K562 (cell line): Measurements from ENCODE around the gene EXOC4. TPM values are rescaled to one million over a fixed set of nuclear protein-coding genes. Genes with fewer than 3 reads are reported as not detected.

Source experiments
- ADNP ChIP-seq: fragments of 200-800 bp; sonication (Bioruptor generic); IDR thresholded peaks from 2 replicates; pipeline ENCODE4 v1.6.1; 2016; ENCODE audit warnings: missing genetic modification characterization, missing compliant biosample characterization
- CBX5 ChIP-seq: IDR thresholded peaks from 2 replicates; pipeline ENCODE4 v1.6.1; 2014; ENCODE audit warnings: low read depth, borderline replicate concordance
- CEBPG ChIP-seq, 3 experiments: fragments of 200-800 bp in 1 of 3; sonication (Bioruptor generic) in 1 of 3; sonication (generic) in 1 of 3; formaldehyde crosslinking in 1 of 3; IDR thresholded peaks in 2 of 3; conservative IDR thresholded peaks in 1 of 3; 2 replicates each; pipeline versions ENCODE4 v1.6.1 to v1.8.0; 2016 to 2022; ENCODE audit warnings: missing compliant biosample characterization in 2 of 3, missing genetic modification characterization in 2 of 3, mild to moderate bottlenecking in 1 of 3, missing genetic modification reagents in 1 of 3
- E2F6 ChIP-seq, 2 experiments: IDR thresholded peaks; 2 replicates each; pipeline ENCODE4 v1.6.1; 2011; ENCODE audit warnings: borderline replicate concordance in 1 of 2, control low read depth in 1 of 2, low read depth in 1 of 2, low read length in 1 of 2, mild to moderate bottlenecking in 1 of 2, mixed read lengths in 1 of 2, moderate library complexity in 1 of 2; ENCODE audit not compliant: insufficient read depth in 1 of 2, insufficient read length in 1 of 2, poor library complexity in 1 of 2, severe bottlenecking in 1 of 2; ENCODE audit errors: extremely low read depth in 1 of 2
- HDAC2 ChIP-seq: fragments of 450-650 bp; IDR thresholded peaks from 2 replicates; pipeline ENCODE4 v1.6.1; 2016; ENCODE audit warnings: mild to moderate bottlenecking
- HLTF ChIP-seq: fragments of 450-650 bp; IDR thresholded peaks from 2 replicates; pipeline ENCODE4 v1.6.1; 2016
- KAT2B ChIP-seq: IDR thresholded peaks from one replicate; pipeline ENCODE4 v1.6.1; 2012; ENCODE audit warnings: low read depth, mild to moderate bottlenecking, control low read depth, inconsistent platforms, low read length, moderate library complexity
- NFATC3 ChIP-seq: fragments of 450-650 bp; IDR thresholded peaks from 2 replicates; pipeline ENCODE4 v1.6.1; 2017; ENCODE audit warnings: mild to moderate bottlenecking
- PHB ChIP-seq: fragments of 250-450 bp; sonication (Bioruptor Pico); IDR thresholded peaks from 2 replicates; pipeline ENCODE4 v1.5.0; 2021
- PHB2 ChIP-seq: fragments of 450-650 bp; IDR thresholded peaks from 2 replicates; pipeline ENCODE4 v1.6.1; 2017; ENCODE audit warnings: low read depth
- PHF20 ChIP-seq: fragments of 450-650 bp; IDR thresholded peaks from 2 replicates; pipeline ENCODE4 v1.6.1; 2018; ENCODE audit not compliant: partially characterized antibody
- PML ChIP-seq: IDR thresholded peaks from 2 replicates; pipeline ENCODE4 v1.6.1; 2012; ENCODE audit warnings: low read length, inconsistent platforms
- PTTG1 ChIP-seq: fragments of 450-650 bp; IDR thresholded peaks from 2 replicates; pipeline ENCODE4 v1.6.1; 2016; ENCODE audit warnings: low read depth, mild to moderate bottlenecking, missing genetic modification characterization, missing compliant biosample characterization
- SRSF3 ChIP-seq: fragments of 200-400 bp; formaldehyde crosslinking; IDR thresholded peaks from 2 replicates; pipeline ENCODE4 v1.6.1; 2016; ENCODE audit warnings: mild to moderate bottlenecking, low read length, moderate library complexity; ENCODE audit not compliant: insufficient read depth
- TCF3 ChIP-seq: sonication (generic); formaldehyde crosslinking; IDR thresholded peaks from 2 replicates; pipeline ENCODE4 v1.4.0; 2020; ENCODE audit warnings: mild to moderate bottlenecking, missing genetic modification reagents
- TRIM24 ChIP-seq, 2 experiments: fragments of 450-650 bp; IDR thresholded peaks; 2 replicates each; pipeline ENCODE4 v1.6.1; 2016
- UBTF ChIP-seq, 2 experiments: IDR thresholded peaks; 2 replicates each; pipeline ENCODE4 v1.6.1; 2012; ENCODE audit warnings: improper control_type of control experiment in 2 of 2, low read depth in 2 of 2, low read length in 2 of 2, borderline replicate concordance in 1 of 2
- ZNF124 ChIP-seq: sonication (generic); formaldehyde crosslinking; IDR thresholded peaks from 2 replicates; pipeline ENCODE4 v1.8.1; 2022; ENCODE audit warnings: missing genetic modification reagents
- ZNF282 ChIP-seq: sonication (generic); formaldehyde crosslinking; IDR thresholded peaks from 2 replicates; pipeline ENCODE4 v1.8.1; 2023; ENCODE audit warnings: missing genetic modification reagents
- ZNF3 ChIP-seq: fragments of 250-450 bp; sonication (Bioruptor Pico); IDR thresholded peaks from 2 replicates; pipeline ENCODE4 v1.5.0; 2021; ENCODE audit warnings: mild to moderate bottlenecking, moderate library complexity
- polyA plus RNA-seq, 8 experiments: library from polyadenylated mRNA; depleted of rRNA in 4 of 8; stranded (reverse) in 5 of 8; unstranded in 3 of 8; fragments of >200 nt; fragmentation: Nextera tagmentation in 2 of 8; fragmentation: Illumina TruSeq in 1 of 8; extraction: Ambion mirVana in 2 of 8; extraction: Trizol in 1 of 8; gene quantifications; 2 replicates each; pipeline versions ENCODE4 v1.2.1 to v1.2.3, GENCODE V29; 2011 to 2014; ENCODE audit warnings: inconsistent platforms in 1 of 8, missing spikeins in 1 of 8
- total RNA-seq, 7 experiments: library from RNA; depleted of rRNA in 6 of 7; stranded (reverse); fragments of >200 nt in 6 of 7; fragmentation: Illumina TruSeq in 2 of 7; extraction: Trizol in 2 of 7; gene quantifications; 2 replicates each; pipeline versions ENCODE4 v1.2.1 to v1.2.3, GENCODE V29; 2011 to 2021; ENCODE audit warnings: low replicate concordance in 1 of 7
- TF ChIP-seq, protein P1 (sequence below): fragments of 450-650 bp; IDR thresholded peaks from 2 replicates; pipeline ENCODE4 v1.6.1; 2018; ENCODE audit warnings: mild to moderate bottlenecking, low read depth; ENCODE audit not compliant: partially characterized antibody
- TF ChIP-seq, protein P2 (sequence below): fragments of 250-450 bp; sonication (Bioruptor Pico); IDR thresholded peaks from 2 replicates; pipeline ENCODE4 v1.5.1; 2021; ENCODE audit warnings: mild to moderate bottlenecking

Gene EXOC4
- total and polyA plus RNA-seq, 9 of the 15 experiments (the other 6 are each of a cell fraction or from before 2014, with no cell fraction given), result 18.5 to 73.1 (median 46.6) TPM

GRCh38 chr7:133921635-133922182 is 668.8 kb downstream of the EXOC4 start (continued):
- TF ChIP-seq, protein P1, sequence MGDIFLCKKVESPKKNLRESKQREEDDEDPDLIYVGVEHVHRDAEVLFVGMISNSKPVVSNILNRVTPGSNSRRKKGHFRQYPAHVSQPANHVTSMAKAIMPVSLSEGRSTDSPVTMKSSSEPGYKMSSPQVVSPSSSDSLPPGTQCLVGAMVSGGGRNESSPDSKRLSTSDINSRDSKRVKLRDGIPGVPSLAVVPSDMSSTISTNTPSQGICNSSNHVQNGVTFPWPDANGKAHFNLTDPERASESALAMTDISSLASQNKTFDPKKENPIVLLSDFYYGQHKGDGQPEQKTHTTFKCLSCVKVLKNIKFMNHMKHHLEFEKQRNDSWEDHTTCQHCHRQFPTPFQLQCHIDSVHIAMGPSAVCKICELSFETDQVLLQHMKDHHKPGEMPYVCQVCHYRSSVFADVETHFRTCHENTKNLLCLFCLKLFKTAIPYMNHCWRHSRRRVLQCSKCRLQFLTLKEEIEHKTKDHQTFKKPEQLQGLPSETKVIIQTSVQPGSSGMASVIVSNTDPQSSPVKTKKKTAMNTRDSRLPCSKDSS, result peak; percentile 75
- TF ChIP-seq PHB2, result no peak
- no peak for TF ChIP-seq KAT2B
- TF ChIP-seq PHF20, result no peak
- TF ChIP-seq CBX5, result 0 out of 2 replicates have a peak, but pooled peaks have one; percentile 56
- no peak for TF ChIP-seq NFATC3
- no peak for TF ChIP-seq HDAC2
- TF ChIP-seq UBTF (IDR thresholded peaks at IDR 0.05; ENCODE audit: borderline replicate concordance in 1 of 2, low read depth in 2 of 2, low read length in 2 of 2), result no peak
- TF ChIP-seq TCF3 (CRISPR knock-in tag), result no peak
- no peak for TF ChIP-seq E2F6 (IDR thresholded peaks at IDR 0.05; ENCODE audit: borderline replicate concordance in 1 of 2, extremely low read depth in 1 of 2, insufficient read depth in 1 of 2, insufficient read length in 1 of 2, low read depth in 1 of 2, low read length in 1 of 2, poor library complexity in 1 of 2, severe bottlenecking in 1 of 2)
- no peak for TF ChIP-seq ZNF3
- TF ChIP-seq HLTF, result 0 out of 2 replicates have a peak, but pooled peaks have one; percentile 14
- no peak for TF ChIP-seq PTTG1 (tag)
- TF ChIP-seq PHB (CRISPR knock-in tag), result no peak
- TF ChIP-seq SRSF3, result no peak
- no peak for TF ChIP-seq ZNF124
- TF ChIP-seq ZNF282 (CRISPR knock-in tag), result no peak
- TF ChIP-seq CEBPG (CRISPR knock-in tag; IDR thresholded peaks at IDR 0.05), result no peak
- no peak for TF ChIP-seq CEBPG (tag; conservative IDR thresholded peaks at IDR 0.05 in 1 of 2, IDR thresholded peaks at IDR 0.05 in 1 of 2)
- TF ChIP-seq, protein P2, sequence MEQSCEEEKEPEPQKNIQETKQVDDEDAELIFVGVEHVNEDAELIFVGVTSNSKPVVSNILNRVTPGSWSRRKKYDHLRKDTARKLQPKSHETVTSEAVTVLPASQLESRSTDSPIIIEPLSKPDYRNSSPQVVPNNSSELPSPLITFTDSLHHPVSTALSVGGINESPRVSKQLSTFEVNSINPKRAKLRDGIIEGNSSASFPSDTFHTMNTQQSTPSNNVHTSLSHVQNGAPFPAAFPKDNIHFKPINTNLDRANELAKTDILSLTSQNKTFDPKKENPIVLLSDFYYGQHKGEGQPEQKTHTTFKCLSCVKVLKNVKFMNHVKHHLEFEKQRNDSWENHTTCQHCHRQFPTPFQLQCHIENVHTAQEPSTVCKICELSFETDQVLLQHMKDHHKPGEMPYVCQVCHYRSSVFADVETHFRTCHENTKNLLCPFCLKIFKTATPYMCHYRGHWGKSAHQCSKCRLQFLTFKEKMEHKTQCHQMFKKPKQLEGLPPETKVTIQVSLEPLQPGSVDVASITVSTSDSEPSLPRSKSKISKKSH, result peak; percentile 78; the same call in 1 of the 2 replicates
- TF ChIP-seq TRIM24 (IDR thresholded peaks at IDR 0.05), result 0 out of 4 replicates have a peak, but pooled peaks of 1 of the 2 experiments have one; percentile 31
- TF ChIP-seq ADNP (tag), result no peak
- no peak for TF ChIP-seq PML
